ENCODE data around the gene MMUT. TPM values are rescaled to one million over a fixed set of nuclear protein-coding genes. Genes with fewer than 3 reads are reported as not detected.
"Not testable (repeated sequence)": the region's sequence is repeated elsewhere in the genome, so short reads cannot be mapped to it uniquely, and the experiment has no call there.

The MMUT gene
- total and polyA plus RNA-seq, 2 experiments from 2014 or later, result 8.7 to 12.4 TPM

- Histone ChIP-seq H3K9me2 (ENCODE audit: insufficient read depth) (no peaks in the 10 kb centered on the region), H3K36me3 (ENCODE audit: insufficient read depth) (peaks cover 29% of the 10 kb centered on the region), H3K4me3 (no peak overlapping the region), H3K27me3 (ENCODE audit: insufficient read depth) (no peaks in the 10 kb centered on the region), H2AFZ (no peak overlapping the region), H3K4me2 (no peak overlapping the region), H3K79me2 (replicated peaks; ENCODE audit: insufficient read depth) (no peaks in the 10 kb centered on the region), H3K27ac (ENCODE audit: low read depth) (no peak overlapping the region), H3K4me1 (ENCODE audit: insufficient read depth) (no peaks in the 10 kb centered on the region), H3F3A (replicated peaks; ENCODE audit: low read depth) (no peaks in the 10 kb centered on the region), H4K20me1 (replicated peaks; ENCODE audit: insufficient read depth) (no peaks in the 10 kb centered on the region)
- H3K36me3 Mint-ChIP-seq (ENCODE audit: low read depth), result peaks cover 36% of the 10 kb centered on the region
- H3K4me3 Mint-ChIP-seq, result no peak overlapping the region
- no peak for ATAC-seq
- H3K27me3 Mint-ChIP-seq (ENCODE audit: insufficient read depth, low read depth, poor library complexity), result no peaks in the 10 kb centered on the region
- H3K27ac Mint-ChIP-seq, result no peak overlapping the region
- DNase-seq (ENCODE audit: low spot score), result no peak
- TF ChIP-seq NANOG (IDR thresholded peaks at IDR 0.05; ENCODE audit: borderline replicate concordance) (no peak), EZH2 (IDR thresholded peaks at IDR 0.05; ENCODE audit: low read depth, unreplicated experiment) (no peak), STAT1 (IDR thresholded peaks at IDR 0.05; ENCODE audit: unreplicated experiment) (no peak), ETS1 (IDR thresholded peaks at IDR 0.05) (no peak), POLR2AphosphoS5 (IDR thresholded peaks at IDR 0.05; ENCODE audit: low read depth) (no peak), ZNF331 (CRISPR knock-in tag; IDR thresholded peaks at IDR 0.05; ENCODE audit: low read depth) (no peak), CREB1 (CRISPR knock-in tag; IDR thresholded peaks at IDR 0.05; ENCODE audit: low read depth) (no peak), EZH2phosphoT487 (IDR thresholded peaks at IDR 0.05; ENCODE audit: unreplicated experiment) (no peak)
- TF ChIP-seq, protein P1, sequence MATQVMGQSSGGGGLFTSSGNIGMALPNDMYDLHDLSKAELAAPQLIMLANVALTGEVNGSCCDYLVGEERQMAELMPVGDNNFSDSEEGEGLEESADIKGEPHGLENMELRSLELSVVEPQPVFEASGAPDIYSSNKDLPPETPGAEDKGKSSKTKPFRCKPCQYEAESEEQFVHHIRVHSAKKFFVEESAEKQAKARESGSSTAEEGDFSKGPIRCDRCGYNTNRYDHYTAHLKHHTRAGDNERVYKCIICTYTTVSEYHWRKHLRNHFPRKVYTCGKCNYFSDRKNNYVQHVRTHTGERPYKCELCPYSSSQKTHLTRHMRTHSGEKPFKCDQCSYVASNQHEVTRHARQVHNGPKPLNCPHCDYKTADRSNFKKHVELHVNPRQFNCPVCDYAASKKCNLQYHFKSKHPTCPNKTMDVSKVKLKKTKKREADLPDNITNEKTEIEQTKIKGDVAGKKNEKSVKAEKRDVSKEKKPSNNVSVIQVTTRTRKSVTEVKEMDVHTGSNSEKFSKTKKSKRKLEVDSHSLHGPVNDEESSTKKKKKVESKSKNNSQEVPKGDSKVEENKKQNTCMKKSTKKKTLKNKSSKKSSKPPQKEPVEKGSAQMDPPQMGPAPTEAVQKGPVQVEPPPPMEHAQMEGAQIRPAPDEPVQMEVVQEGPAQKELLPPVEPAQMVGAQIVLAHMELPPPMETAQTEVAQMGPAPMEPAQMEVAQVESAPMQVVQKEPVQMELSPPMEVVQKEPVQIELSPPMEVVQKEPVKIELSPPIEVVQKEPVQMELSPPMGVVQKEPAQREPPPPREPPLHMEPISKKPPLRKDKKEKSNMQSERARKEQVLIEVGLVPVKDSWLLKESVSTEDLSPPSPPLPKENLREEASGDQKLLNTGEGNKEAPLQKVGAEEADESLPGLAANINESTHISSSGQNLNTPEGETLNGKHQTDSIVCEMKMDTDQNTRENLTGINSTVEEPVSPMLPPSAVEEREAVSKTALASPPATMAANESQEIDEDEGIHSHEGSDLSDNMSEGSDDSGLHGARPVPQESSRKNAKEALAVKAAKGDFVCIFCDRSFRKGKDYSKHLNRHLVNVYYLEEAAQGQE (IDR thresholded peaks at IDR 0.05; ENCODE audit: unreplicated experiment), result no peak
- TF ChIP-seq, protein P2, sequence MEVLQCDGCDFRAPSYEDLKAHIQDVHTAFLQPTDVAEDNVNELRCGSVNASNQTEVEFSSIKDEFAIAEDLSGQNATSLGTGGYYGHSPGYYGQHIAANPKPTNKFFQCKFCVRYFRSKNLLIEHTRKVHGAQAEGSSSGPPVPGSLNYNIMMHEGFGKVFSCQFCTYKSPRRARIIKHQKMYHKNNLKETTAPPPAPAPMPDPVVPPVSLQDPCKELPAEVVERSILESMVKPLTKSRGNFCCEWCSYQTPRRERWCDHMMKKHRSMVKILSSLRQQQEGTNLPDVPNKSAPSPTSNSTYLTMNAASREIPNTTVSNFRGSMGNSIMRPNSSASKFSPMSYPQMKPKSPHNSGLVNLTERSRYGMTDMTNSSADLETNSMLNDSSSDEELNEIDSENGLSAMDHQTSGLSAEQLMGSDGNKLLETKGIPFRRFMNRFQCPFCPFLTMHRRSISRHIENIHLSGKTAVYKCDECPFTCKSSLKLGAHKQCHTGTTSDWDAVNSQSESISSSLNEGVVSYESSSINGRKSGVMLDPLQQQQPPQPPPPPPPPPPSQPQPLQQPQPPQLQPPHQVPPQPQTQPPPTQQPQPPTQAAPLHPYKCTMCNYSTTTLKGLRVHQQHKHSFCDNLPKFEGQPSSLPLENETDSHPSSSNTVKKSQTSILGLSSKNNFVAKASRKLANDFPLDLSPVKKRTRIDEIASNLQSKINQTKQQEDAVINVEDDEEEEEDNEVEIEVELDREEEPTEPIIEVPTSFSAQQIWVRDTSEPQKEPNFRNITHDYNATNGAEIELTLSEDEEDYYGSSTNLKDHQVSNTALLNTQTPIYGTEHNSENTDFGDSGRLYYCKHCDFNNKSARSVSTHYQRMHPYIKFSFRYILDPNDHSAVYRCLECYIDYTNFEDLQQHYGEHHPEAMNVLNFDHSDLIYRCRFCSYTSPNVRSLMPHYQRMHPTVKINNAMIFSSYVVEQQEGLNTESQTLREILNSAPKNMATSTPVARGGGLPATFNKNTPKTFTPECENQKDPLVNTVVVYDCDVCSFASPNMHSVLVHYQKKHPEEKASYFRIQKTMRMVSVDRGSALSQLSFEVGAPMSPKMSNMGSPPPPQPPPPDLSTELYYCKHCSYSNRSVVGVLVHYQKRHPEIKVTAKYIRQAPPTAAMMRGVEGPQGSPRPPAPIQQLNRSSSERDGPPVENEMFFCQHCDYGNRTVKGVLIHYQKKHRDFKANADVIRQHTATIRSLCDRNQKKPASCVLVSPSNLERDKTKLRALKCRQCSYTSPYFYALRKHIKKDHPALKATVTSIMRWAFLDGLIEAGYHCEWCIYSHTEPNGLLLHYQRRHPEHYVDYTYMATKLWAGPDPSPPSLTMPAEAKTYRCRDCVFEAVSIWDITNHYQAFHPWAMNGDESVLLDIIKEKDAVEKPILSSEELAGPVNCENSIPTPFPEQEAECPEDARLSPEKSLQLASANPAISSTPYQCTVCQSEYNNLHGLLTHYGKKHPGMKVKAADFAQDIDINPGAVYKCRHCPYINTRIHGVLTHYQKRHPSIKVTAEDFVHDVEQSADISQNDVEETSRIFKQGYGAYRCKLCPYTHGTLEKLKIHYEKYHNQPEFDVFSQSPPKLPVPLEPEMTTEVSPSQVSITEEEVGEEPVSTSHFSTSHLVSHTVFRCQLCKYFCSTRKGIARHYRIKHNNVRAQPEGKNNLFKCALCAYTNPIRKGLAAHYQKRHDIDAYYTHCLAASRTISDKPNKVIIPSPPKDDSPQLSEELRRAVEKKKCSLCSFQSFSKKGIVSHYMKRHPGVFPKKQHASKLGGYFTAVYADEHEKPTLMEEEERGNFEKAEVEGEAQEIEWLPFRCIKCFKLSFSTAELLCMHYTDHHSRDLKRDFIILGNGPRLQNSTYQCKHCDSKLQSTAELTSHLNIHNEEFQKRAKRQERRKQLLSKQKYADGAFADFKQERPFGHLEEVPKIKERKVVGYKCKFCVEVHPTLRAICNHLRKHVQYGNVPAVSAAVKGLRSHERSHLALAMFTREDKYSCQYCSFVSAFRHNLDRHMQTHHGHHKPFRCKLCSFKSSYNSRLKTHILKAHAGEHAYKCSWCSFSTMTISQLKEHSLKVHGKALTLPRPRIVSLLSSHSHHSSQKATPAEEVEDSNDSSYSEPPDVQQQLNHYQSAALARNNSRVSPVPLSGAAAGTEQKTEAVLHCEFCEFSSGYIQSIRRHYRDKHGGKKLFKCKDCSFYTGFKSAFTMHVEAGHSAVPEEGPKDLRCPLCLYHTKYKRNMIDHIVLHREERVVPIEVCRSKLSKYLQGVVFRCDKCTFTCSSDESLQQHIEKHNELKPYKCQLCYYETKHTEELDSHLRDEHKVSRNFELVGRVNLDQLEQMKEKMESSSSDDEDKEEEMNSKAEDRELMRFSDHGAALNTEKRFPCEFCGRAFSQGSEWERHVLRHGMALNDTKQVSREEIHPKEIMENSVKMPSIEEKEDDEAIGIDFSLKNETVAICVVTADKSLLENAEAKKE (CRISPR knock-in tag; IDR thresholded peaks at IDR 0.05), result no peak
- H3K9me3 Mint-ChIP-seq, result no peaks in the 10 kb centered on the region
- H3K4me1 Mint-ChIP-seq, result no peaks in the 10 kb centered on the region
Measured at GRCh38 chr6:49490633-49491032, 27.6 kb upstream of the MMUT start.

- H3K27me3 ChIP-seq (ENCODE audit: insufficient read depth); H3K79me2 ChIP-seq (replicated peaks; ENCODE audit: insufficient read depth); H3K4me1 ChIP-seq (ENCODE audit: insufficient read depth); H3K36me3 ChIP-seq (ENCODE audit: insufficient read depth); DNase-seq (ENCODE audit: low spot score); H3K4me3 ChIP-seq; H3K4me3 Mint-ChIP-seq; H3K4me1 Mint-ChIP-seq; ATAC-seq; H3F3A ChIP-seq (replicated peaks; ENCODE audit: low read depth); H3K27me3 Mint-ChIP-seq (ENCODE audit: insufficient read depth, low read depth, poor library complexity); H4K20me1 ChIP-seq (replicated peaks; ENCODE audit: insufficient read depth); H3K27ac ChIP-seq (ENCODE audit: low read depth); H2AFZ ChIP-seq; H3K27ac Mint-ChIP-seq; H3K9me2 ChIP-seq (ENCODE audit: insufficient read depth); H3K4me2 ChIP-seq: not testable (repeated sequence)
- peaks cover 51% of the 10 kb centered on the region for H3K36me3 Mint-ChIP-seq (ENCODE audit: low read depth)
- peaks cover 30% of the 10 kb centered on the region for H3K9me3 Mint-ChIP-seq
Measured at GRCh38 chr6:49483380-49483779, 20.3 kb upstream of the MMUT start.

Measured in GM23338 (cell line).